Measurements from ENCODE around the gene DIS3L2.
A peak's percentile ranks its signal among the peaks of the same experiment; 100 is the strongest.

Gene DIS3L2

DNA sequence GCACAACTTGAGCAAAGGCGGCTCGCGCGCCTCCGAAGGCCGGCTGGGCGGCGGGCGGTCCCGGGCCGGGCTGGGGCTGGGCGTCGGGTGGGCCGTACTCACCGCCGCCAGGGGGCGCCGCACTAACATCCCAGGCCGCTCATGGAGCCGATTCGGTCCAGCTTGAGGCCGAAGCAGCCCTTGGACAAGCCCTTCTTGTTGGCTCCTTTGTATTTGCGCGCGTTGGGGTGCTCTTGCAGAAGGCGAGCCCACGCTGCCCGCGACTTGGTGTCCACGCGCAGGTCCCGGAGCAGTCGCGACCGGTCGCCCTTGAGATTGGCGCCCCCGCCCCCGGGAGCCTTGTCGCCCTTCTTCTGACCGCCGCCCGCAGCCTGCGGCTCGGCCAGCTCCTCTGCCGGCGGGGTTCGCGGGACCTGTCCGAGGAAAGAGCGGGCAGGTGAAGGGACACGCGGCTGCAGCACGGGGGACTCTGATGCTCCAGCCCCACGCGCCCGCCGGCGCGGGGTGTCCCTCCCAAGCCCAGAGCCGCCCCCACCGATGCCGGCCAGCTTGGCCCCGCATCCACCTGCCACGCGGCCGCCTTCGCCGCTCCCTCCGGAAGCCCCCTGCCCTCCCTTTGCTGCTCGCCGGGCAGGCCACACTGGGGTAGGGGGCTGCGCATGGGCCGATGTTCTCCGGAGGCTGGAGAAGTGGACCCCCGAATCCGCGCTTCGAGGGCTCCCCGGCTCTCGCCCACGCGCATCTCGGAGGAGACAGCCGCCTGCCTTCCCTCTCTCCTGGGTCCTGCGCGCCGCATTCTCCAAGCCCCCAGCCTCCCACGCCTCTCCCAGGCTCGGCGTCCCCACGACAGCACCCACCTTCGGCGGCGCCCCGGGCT lies 36.0 kb upstream of the DIS3L2 start:
- ChIA-PET CTCF (interaction anchor here (0.5 to 4.3 kb wide), 23 partner anchors 10 to 649 kb away, joined by 3 to 43 read pairs (median 3); no protein-coding TSS in a partner anchor), POLR2A (ENCODE audit: low non-redundant PET) (no interaction called here)
- H3K27ac ChIP-seq: no peak overlapping the region
- TF ChIP-seq, protein P1, sequence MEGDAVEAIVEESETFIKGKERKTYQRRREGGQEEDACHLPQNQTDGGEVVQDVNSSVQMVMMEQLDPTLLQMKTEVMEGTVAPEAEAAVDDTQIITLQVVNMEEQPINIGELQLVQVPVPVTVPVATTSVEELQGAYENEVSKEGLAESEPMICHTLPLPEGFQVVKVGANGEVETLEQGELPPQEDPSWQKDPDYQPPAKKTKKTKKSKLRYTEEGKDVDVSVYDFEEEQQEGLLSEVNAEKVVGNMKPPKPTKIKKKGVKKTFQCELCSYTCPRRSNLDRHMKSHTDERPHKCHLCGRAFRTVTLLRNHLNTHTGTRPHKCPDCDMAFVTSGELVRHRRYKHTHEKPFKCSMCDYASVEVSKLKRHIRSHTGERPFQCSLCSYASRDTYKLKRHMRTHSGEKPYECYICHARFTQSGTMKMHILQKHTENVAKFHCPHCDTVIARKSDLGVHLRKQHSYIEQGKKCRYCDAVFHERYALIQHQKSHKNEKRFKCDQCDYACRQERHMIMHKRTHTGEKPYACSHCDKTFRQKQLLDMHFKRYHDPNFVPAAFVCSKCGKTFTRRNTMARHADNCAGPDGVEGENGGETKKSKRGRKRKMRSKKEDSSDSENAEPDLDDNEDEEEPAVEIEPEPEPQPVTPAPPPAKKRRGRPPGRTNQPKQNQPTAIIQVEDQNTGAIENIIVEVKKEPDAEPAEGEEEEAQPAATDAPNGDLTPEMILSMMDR (conservative IDR thresholded peaks at IDR 0.05; ENCODE audit: low read depth): peak; percentile 89
- DNase-seq (ENCODE audit: low spot score): peak; percentile 80

DNA sequence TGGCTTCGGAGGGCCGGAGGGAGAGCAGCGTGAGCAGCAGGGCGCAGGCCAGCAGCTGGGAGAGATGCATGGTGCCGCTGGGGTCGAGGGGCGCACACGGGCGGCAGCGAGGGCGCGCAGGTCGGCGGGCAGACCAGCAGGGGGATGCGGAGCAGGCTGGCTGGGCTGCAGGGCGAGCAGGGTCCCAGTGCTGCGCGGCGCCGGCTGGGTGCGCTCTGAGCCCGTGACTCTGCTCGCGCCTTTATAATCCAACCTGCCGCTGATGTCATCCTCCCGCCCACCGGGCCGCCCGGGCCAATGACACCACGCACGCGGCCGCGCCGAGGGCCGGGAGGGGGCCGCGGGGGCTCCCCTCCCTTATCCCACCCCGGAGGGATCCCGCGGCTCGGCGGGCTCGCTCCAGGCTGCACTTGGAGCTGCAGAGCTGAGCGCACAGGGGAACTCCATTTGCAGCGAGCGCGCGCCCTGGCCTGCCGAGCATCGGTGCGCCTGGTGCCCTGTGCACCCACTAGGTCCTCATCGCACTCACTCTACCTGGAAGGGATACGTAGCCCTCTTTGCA lies 35.3 kb upstream of the DIS3L2 start, which contains the start of gene NPPC:
TSS of gene NPPC (minus strand) at position 217 of the 562 bp plus-strand sequence. CDS start at position 70, 147 bp downstream.
- TF ChIP-seq, protein P1 (conservative IDR thresholded peaks at IDR 0.05; ENCODE audit: low read depth): peak; percentile 37
- peak; percentile 62 for DNase-seq (ENCODE audit: low spot score)
- H3K27ac ChIP-seq: no peak within 1 kb of the TSS
- ChIA-PET CTCF (interaction anchor here (0.6 to 4.3 kb wide), 17 partner anchors 10 to 650 kb away, joined by 3 to 43 read pairs (median 4); no protein-coding TSS in a partner anchor), POLR2A (ENCODE audit: low non-redundant PET) (no interaction called here)

DNA sequence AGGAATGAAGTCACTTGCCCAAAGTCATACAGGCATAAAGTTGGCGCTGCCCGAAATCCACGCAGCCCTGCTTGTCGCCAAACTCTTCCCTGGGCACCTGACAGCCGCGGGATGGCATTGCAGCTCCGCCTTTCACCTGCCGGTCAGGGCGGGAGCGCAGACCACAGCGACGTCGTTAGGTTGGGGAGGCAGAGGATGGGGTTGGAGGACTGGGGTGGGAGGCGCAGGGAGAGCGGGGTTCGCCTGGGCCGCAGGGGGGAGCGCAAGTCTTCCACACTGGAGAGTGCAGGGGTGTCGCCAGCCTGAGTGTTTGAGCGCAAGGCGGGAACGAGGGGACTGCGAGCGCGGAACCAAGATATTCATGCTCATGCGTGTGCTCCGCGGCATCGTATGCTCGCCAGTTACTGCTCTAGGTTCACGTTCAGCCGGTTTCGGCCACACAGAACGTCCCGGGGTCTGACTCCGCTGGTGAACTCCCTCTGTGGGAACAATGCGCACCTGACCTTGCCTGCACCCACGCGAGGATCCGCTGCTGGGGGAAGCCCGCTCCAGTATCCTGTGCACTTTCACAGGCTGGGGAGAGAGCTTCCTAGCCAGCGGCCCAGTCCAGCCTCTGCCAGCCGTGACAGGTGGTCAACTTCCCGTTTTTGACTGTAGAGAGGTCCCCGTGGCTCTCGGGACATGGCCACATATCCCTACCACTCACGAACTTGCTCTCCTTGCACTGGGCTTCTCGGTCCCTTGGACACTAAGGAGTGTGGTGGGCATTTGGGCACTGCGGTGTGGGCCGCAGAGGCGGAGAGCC lies 34.5 kb upstream of the DIS3L2 start:
- TF ChIP-seq, protein P1 (conservative IDR thresholded peaks at IDR 0.05; ENCODE audit: low read depth): no peak
- ChIA-PET CTCF (interaction anchor here (0.7 to 4.3 kb wide), 8 partner anchors 11 to 582 kb away, joined by 4 to 43 read pairs (median 4); no protein-coding TSS in a partner anchor), POLR2A (ENCODE audit: low non-redundant PET) (no interaction called here)
- H3K27ac ChIP-seq: no peak overlapping the region
- DNase-seq (ENCODE audit: low spot score): peak; percentile 34

DNA sequence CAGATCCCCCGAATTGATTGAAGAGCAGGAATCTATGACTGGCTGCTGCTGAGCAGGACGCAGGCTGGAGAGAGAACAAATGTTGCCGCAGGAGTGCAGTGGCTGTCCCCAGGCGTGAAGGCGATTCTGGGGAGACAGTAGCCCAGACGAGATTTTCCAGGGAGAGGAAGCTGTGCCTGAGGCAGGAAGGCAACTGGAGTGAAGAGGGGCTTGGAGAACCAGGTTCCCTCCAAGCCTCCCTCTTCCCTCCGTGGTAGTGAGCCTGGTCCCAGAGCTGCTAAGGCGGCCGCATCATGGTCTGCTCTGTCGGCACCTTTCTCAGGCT lies 34.0 kb upstream of the DIS3L2 start:
- no peak overlapping the region for H3K27ac ChIP-seq
- DNase-seq (ENCODE audit: low spot score): no peak
- ChIA-PET CTCF (interaction anchor here (0.7 to 4.3 kb wide), 3 partner anchors 28 to 361 kb away, joined by 3 to 43 read pairs (median 8); no protein-coding TSS in a partner anchor), POLR2A (ENCODE audit: low non-redundant PET) (no interaction called here)
- TF ChIP-seq, protein P1 (conservative IDR thresholded peaks at IDR 0.05; ENCODE audit: low read depth): no peak

DNA sequence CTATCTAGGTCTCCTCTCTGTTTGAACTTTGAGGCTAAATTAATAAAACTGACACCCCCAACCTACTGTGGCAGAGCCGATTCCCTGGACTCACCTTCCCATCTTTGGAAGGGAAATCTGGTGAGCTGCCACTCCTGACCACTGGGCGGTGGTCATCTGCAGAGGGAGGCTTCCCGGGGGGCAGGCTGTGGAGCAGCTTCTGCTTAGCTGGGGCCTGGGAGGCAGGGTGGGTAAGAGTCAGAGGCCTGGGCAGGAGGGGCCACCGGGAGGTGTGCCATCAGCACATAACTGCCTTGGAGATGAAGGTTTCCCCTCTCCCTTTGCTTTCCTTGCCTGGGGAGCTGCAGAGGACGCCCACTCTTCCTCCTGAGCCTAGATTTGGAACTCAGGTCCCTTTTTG lies 33.0 kb upstream of the DIS3L2 start:
- DNase-seq (ENCODE audit: low spot score): no peak
- no peak overlapping the region for H3K27ac ChIP-seq
- ChIA-PET CTCF (no interaction called here), POLR2A (ENCODE audit: low non-redundant PET) (no interaction called here)
- TF ChIP-seq, protein P1 (conservative IDR thresholded peaks at IDR 0.05; ENCODE audit: low read depth): no peak

Data from RWPE1 (cell line).